Central memory CD8-positive, alpha-beta T cell (primary cell): Measurements from ENCODE around the gene ACTR1B.
A peak's percentile ranks its signal among the peaks of the same experiment; 100 is the strongest.
"Not testable (repeated sequence)": the region's sequence is repeated elsewhere in the genome, so short reads cannot be mapped to it uniquely, and the experiment has no call there.

Source experiments
- ATAC-seq: fragments of 150-1000 bp; cut with Tn5 transposase; replicated peaks from 2 replicates; pipeline ENCODE4 v1.10.0; 2022; ENCODE audit warnings: mild to moderate bottlenecking, moderate FRiP score, moderate number of reproducible peaks; ENCODE audit not compliant: poor library complexity, severe bottlenecking; ENCODE audit errors: extremely low read depth
- DNase-seq, 2 donors: peaks; one replicate each; pipeline ENCODE4 v3.0.0; 2021; ENCODE audit warnings: low spot score in 2 of 2
- H3K27ac Mint-ChIP-seq: one replicate; pipeline ENCODE4 v1.8.0; 2022; ENCODE audit warnings: low read depth, mild to moderate bottlenecking, moderate library complexity, mixed read lengths
- H3K27me3 Mint-ChIP-seq: one replicate; pipeline ENCODE4 v1.8.0; 2022; ENCODE audit warnings: mixed read lengths
- H3K36me3 Mint-ChIP-seq: one replicate; pipeline ENCODE4 v1.8.0; 2022; ENCODE audit warnings: mild to moderate bottlenecking, moderate library complexity, mixed read lengths; ENCODE audit not compliant: insufficient read depth
- H3K4me1 Mint-ChIP-seq: one replicate; pipeline ENCODE4 v1.8.0; 2022; ENCODE audit warnings: mixed read lengths
- H3K4me3 Mint-ChIP-seq: one replicate; pipeline ENCODE4 v1.8.0; 2022; ENCODE audit warnings: mild to moderate bottlenecking, moderate library complexity, mixed read lengths
- H3K9me3 Mint-ChIP-seq: one replicate; pipeline ENCODE4 v1.8.0; 2022; ENCODE audit warnings: mixed read lengths

Gene ACTR1B

DNA sequence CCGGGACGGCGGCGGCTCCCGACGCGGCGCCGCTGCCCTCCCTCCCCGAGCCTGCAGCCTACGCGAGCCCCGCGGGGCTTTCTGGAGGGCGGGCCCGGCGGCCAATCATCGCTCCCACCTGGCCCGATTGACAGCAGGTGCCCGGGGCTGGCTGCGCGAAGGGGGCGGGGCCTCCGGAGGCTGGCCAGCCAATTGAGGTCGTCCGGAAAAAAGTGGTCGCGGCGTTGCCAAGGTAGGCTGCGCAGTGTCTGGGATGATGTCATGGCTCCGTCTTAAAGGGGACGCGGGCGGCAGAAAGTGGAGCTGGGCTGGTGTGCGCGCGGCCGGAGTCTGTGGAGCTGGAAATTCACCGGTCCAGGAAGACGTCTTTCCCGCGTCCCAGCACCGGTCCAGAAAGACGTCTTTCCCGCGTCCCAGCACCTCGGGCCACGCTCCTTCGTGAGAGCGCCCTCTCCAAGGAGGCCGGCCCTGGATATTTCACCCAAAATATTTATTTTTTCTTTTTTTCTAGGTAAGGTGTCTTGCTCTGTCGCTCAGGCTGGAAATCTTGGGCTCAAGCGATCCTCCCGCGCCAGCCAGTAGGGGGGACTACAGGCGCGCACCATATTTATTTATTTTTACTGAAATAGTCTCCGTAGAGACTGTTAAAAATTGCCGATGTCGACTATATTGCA lies at the start of gene ACTR1B:
ACTR1B (minus strand) TSS at position 83 of the 674 bp plus-strand sequence. CDS start 154 bp downstream, outside the sequence.
- DNase-seq (peak; percentile 91 to 97), ATAC-seq (peak; percentile 87)
- H3K4me1 Mint-ChIP-seq: peaks cover 28% of the 10 kb centered on the region
- H3K4me3 Mint-ChIP-seq: peak within 1 kb of the TSS; percentile 87
- H3K27me3 Mint-ChIP-seq: no peaks in the 10 kb centered on the region
- H3K27ac Mint-ChIP-seq: peak within 1 kb of the TSS; percentile 97
- no peaks in the 10 kb centered on the region for H3K9me3 Mint-ChIP-seq
- peaks cover 9% of the 10 kb centered on the region for H3K36me3 Mint-ChIP-seq

DNA sequence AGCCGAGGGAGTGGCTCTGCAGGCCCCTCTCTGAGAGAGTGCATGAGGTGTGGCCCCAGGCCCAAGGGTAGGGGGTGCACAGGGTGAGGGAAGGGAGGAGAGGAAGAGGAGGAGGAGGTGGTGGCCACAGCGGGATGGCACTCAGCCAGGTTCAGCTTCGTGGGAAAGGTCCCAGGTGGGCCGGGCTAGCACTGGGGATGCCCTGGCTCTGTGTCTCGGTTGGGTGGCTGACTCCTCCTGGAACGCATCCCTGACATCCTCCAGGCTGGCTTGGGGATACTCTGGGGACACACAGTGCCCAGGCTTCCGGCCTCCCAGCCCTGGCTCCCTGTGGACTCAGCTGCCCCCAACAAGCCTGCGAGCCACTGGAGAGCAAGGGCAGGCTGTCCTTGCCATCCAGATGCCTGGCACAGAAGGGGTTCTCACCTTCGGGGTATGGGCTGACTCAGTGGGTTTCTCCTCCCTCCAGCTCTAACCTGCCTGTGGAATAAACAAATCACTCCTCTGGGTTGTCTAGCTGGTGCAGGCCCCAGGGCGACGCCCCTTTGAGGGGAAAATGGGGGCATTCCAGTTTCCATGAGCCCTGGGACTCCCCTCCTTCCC lies 49.0 kb upstream of the ACTR1B start:
- ATAC-seq: no peak
- peaks cover 78% of the 10 kb centered on the region for H3K4me1 Mint-ChIP-seq
- no peak for DNase-seq
- no peaks in the 10 kb centered on the region for H3K27me3 Mint-ChIP-seq
- peak overlapping the region; percentile 97 for H3K4me3 Mint-ChIP-seq
- peaks cover 29% of the 10 kb centered on the region for H3K36me3 Mint-ChIP-seq
- H3K27ac Mint-ChIP-seq: peak overlapping the region; percentile 97
- no peaks in the 10 kb centered on the region for H3K9me3 Mint-ChIP-seq

- Mint-ChIP-seq H3K4me1 (peaks cover 72% of the 10 kb centered on the region), H3K36me3 (peaks cover 27% of the 10 kb centered on the region), H3K27ac (peak overlapping the region; percentile 97), H3K4me3 (peak overlapping the region; percentile 97)
- H3K9me3 Mint-ChIP-seq, H3K27me3 Mint-ChIP-seq, DNase-seq, ATAC-seq: not testable (repeated sequence)
Observed at GRCh38 chr2:97712175-97712574, 48.3 kb upstream of the ACTR1B start.

GRCh38 chr2:97711394-97711711 lies 47.5 kb upstream of the ACTR1B start:
- Mint-ChIP-seq H3K4me3 (peak overlapping the region; percentile 97), H3K9me3 (no peaks in the 10 kb centered on the region), H3K4me1 (peaks cover 64% of the 10 kb centered on the region), H3K36me3 (peaks cover 26% of the 10 kb centered on the region), H3K27me3 (no peaks in the 10 kb centered on the region), H3K27ac (peak overlapping the region; percentile 97)
- ATAC-seq (no peak), DNase-seq (no peak)

DNA sequence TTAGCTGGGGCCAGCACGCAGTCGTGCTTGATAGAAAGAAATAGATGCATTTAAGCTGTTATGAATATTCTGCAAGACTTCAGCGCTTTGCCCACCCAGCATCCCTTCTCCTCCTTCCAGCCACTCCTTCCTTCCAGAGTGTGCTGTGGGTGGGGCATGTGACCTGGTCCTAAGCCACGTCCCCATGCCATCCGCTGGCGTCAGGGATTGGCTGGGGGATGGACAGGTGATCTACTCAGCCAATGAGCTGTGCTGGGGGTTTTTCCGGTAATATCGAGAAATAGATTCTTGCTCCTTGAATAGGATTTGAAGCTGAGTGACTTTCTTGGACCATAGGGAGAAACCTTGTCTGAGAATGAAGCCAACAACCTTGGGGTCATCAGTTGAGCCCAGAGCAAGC lies 44.8 kb upstream of the ACTR1B start:
- ATAC-seq (no peak), DNase-seq (no peak)
- Mint-ChIP-seq H3K9me3 (no peaks in the 10 kb centered on the region), H3K4me1 (peaks cover 36% of the 10 kb centered on the region), H3K27ac (no peak overlapping the region), H3K4me3 (no peak overlapping the region), H3K27me3 (no peaks in the 10 kb centered on the region), H3K36me3 (peaks cover 11% of the 10 kb centered on the region)

DNA sequence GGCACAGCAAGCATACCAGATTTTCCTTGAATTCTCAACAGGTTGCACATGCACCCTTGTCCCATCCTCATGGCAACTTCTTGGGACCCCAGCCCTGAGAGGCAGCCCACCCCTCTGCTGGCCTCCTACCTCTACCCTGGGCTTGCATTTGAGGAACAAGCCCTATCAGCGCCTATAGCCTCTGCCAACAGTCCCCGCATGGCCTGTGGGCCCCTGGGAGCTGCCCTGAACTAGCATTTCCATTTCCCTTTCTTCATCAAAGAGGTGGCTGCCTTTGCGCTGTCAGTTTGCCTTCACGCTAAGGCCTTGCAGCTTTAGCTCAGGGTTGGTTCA lies 44.2 kb upstream of the ACTR1B start:
- Mint-ChIP-seq H3K4me1 (peaks cover 30% of the 10 kb centered on the region), H3K27ac (no peak overlapping the region), H3K27me3 (no peaks in the 10 kb centered on the region), H3K4me3 (no peak overlapping the region), H3K9me3 (no peaks in the 10 kb centered on the region), H3K36me3 (peaks cover 6% of the 10 kb centered on the region)
- ATAC-seq: no peak
- DNase-seq: no peak

GRCh38 chr2:97707362-97708047 lies 43.7 kb upstream of the ACTR1B start:
- DNase-seq (no peak), ATAC-seq (no peak)
- peaks cover 5% of the 10 kb centered on the region for H3K36me3 Mint-ChIP-seq
- H3K4me1 Mint-ChIP-seq: peaks cover 28% of the 10 kb centered on the region
- H3K27me3 Mint-ChIP-seq: no peaks in the 10 kb centered on the region
- H3K9me3 Mint-ChIP-seq: no peaks in the 10 kb centered on the region
- no peak overlapping the region for H3K4me3 Mint-ChIP-seq
- no peak overlapping the region for H3K27ac Mint-ChIP-seq

DNA sequence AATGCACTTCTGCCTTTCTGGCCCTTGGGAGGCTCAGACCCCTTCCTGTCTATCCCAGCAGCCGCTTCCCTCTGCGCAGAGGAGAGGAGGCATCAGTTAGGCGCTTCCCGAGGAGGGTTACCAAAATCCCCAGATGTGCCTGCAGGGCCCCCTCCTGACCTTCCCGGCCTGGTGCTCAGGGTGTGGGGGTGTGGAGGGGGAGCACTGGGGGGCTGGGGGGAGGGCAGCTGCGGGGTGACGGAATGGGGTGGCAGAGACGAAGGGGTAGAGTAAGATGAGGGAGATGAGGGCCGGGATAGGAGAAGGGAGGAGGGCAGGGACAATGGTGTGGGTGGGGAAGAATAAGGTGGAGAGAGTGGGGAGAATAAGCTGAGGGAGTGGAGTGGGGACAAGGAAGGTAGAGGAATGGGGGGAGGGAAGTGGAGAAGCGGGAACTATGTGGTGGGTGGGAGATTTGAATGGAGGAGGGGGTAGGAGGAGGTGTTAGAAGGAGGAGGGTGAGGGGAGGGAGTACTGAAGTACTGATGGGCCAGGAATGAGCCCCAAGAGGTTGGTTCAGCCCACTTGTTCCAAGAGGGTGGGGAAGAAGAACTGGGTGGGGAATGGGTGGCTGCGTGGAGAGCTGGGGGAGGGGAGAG lies 43.0 kb upstream of the ACTR1B start:
- peaks cover 21% of the 10 kb centered on the region for H3K4me1 Mint-ChIP-seq
- H3K27ac Mint-ChIP-seq: no peak overlapping the region
- ATAC-seq (no peak), DNase-seq (no peak)
- no peak overlapping the region for H3K4me3 Mint-ChIP-seq
- H3K27me3 Mint-ChIP-seq: no peaks in the 10 kb centered on the region
- H3K9me3 Mint-ChIP-seq: no peaks in the 10 kb centered on the region
- H3K36me3 Mint-ChIP-seq: peaks cover 4% of the 10 kb centered on the region

- Mint-ChIP-seq H3K27me3 (no peaks in the 10 kb centered on the region), H3K36me3 (peaks cover 2% of the 10 kb centered on the region), H3K4me1 (peaks cover 14% of the 10 kb centered on the region), H3K27ac (no peak overlapping the region), H3K9me3 (no peaks in the 10 kb centered on the region), H3K4me3 (no peak overlapping the region)
- DNase-seq (no peak), ATAC-seq (no peak)
Observed at GRCh38 chr2:97706112-97706511, 42.3 kb upstream of the ACTR1B start.

- H3K27ac Mint-ChIP-seq: no peak overlapping the region
- peak in 1 of 2 donors; percentile 3 for DNase-seq
- no peaks in the 10 kb centered on the region for H3K9me3 Mint-ChIP-seq
- peaks cover 3% of the 10 kb centered on the region for H3K36me3 Mint-ChIP-seq
- ATAC-seq: no peak
- H3K27me3 Mint-ChIP-seq: no peaks in the 10 kb centered on the region
- H3K4me1 Mint-ChIP-seq: peaks cover 10% of the 10 kb centered on the region
- no peak overlapping the region for H3K4me3 Mint-ChIP-seq
Observed at GRCh38 chr2:97704989-97705388, 41.1 kb upstream of the ACTR1B start.

- H3K27me3 Mint-ChIP-seq: no peaks in the 10 kb centered on the region
- H3K9me3 Mint-ChIP-seq: no peaks in the 10 kb centered on the region
- H3K4me3 Mint-ChIP-seq: no peak overlapping the region
- no peak for DNase-seq
- H3K27ac Mint-ChIP-seq: no peak overlapping the region
- no peak for ATAC-seq
- peaks cover 9% of the 10 kb centered on the region for H3K4me1 Mint-ChIP-seq
- peaks cover 3% of the 10 kb centered on the region for H3K36me3 Mint-ChIP-seq
Observed at GRCh38 chr2:97703741-97704140, 39.9 kb upstream of the ACTR1B start.

DNA sequence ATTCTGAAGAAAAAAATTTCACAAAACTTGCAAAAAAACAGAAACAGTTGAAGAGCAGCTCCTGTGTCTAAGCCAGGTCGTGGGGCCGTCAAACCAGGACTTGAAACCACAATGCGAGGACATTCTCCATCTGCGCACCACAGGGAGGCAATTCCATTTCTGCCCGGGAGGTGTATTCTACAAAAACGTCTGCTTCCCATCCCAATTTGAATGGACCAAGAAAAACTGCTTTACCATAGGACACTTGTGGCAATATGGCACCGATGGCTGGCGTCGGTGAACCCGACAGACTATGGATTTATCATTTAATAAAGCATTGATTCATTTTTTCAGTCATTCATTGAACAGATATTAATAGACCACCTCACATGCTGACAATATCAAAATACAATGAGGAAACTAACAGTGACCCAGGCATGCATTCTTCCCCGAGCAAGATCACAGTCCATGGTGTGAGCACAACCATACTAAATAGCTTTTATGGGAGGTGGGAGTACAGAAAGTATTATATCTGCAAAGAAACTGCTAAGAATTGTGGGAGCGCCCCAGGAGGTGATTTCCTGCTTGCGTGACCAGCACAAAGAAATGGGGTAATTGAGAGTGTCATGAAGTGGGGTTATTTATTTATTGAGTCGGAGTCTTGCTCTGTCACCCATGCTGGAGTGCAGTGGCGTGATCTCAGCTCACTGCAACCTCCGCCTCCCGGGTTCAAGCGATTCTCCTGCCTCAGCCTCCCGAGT lies 39.1 kb upstream of the ACTR1B start:
- Mint-ChIP-seq H3K27me3 (no peaks in the 10 kb centered on the region), H3K27ac (no peak overlapping the region), H3K4me1 (peaks cover 9% of the 10 kb centered on the region), H3K9me3 (no peaks in the 10 kb centered on the region), H3K4me3 (no peak overlapping the region), H3K36me3 (peaks cover 3% of the 10 kb centered on the region)
- ATAC-seq (no peak), DNase-seq (peak in 1 of 2 donors; percentile 6)
